IMR-90 (cell line): ENCODE data around the gene TMX1. TPM values are rescaled to one million over a fixed set of nuclear protein-coding genes. Genes with fewer than 3 reads are reported as not detected.

Experiments used
- ATAC-seq: fragments of 200-7000 bp; cut with Tn5 transposase; 2 replicates; pipeline ENCODE4 v1.9.1; 2020; ENCODE audit warnings: low read depth, mild to moderate bottlenecking, moderate library complexity
- BruUV-seq: library from RNA; stranded (reverse); fragments of 400-500 nt; replicated peaks from 2 replicates; lab custom pipeline; 2021; lab: Mats Ljungman, UMichigan
- CTCF ChIA-PET: fragments of 300-600 bp; formaldehyde crosslinking; extraction: SDS; loops from one replicate; lab custom pipeline; 2021; ENCODE audit warnings: antibody characterized with exemption; lab: Yijun Ruan, JAX
- POLR2A ChIA-PET: fragments of 300-600 bp; sonication (Branson Sonifier 250); formaldehyde crosslinking; loops from one replicate; lab custom pipeline; 2022; ENCODE audit warnings: antibody characterized with exemption; ENCODE audit not compliant: unreplicated experiment; lab: Charles Lee
- DNase-seq: peaks from one replicate; pipeline ENCODE4 v3.0.0; 2013
- H2AFZ ChIP-seq: replicated peaks from 2 replicates; pipeline ENCODE3; 2013; ENCODE audit warnings: low read length, mild to moderate bottlenecking; ENCODE audit not compliant: poor library complexity
- H2AK5ac ChIP-seq: 2 replicates; pipeline ENCODE4 v1.6.1; 2013; ENCODE audit warnings: low read depth, low read length, inconsistent platforms
- H2AK9ac ChIP-seq: replicated peaks from 2 replicates; pipeline ENCODE3; 2013; ENCODE audit warnings: mild to moderate bottlenecking, low read depth, low read length, moderate library complexity; ENCODE audit not compliant: poor library complexity
- H2BK120ac ChIP-seq: 2 replicates; pipeline ENCODE4 v1.6.1; 2013; ENCODE audit warnings: low read depth, low read length, inconsistent platforms
- H2BK15ac ChIP-seq: 3 replicates; pipeline ENCODE4 v1.6.1; 2013; ENCODE audit warnings: low read depth, low read length, inconsistent platforms
- H2BK20ac ChIP-seq: 2 replicates; pipeline ENCODE4 v1.6.1; 2013; ENCODE audit warnings: low read depth, mild to moderate bottlenecking, inconsistent platforms, low read length, moderate library complexity
- H2BK5ac ChIP-seq: 2 replicates; pipeline ENCODE4 v1.6.1; 2013; ENCODE audit warnings: mild to moderate bottlenecking, low read depth, low read length, inconsistent platforms; ENCODE audit not compliant: poor library complexity, severe bottlenecking
- H3K14ac ChIP-seq: replicated peaks from 2 replicates; pipeline ENCODE4 v1.6.1; 2013; ENCODE audit warnings: low read depth, low read length, inconsistent platforms
- H3K18ac ChIP-seq: 2 replicates; pipeline ENCODE4 v1.6.1; 2013; ENCODE audit warnings: low read depth, low read length, control low read depth
- H3K23ac ChIP-seq: 2 replicates; pipeline ENCODE4 v1.6.1; 2013; ENCODE audit warnings: low read depth, low read length, inconsistent platforms
- H3K27ac ChIP-seq: 2 replicates; pipeline ENCODE4 v1.5.1; 2013; ENCODE audit warnings: mild to moderate bottlenecking, control low read depth, low read length; ENCODE audit not compliant: insufficient read depth
- H3K27me3 ChIP-seq: 2 replicates; pipeline ENCODE4 v1.6.1; 2013; ENCODE audit warnings: low read length; ENCODE audit not compliant: control insufficient read depth, insufficient read depth
- H3K36me3 ChIP-seq: 2 replicates; pipeline ENCODE4 v1.6.1; 2013; ENCODE audit warnings: low read length, mixed read lengths; ENCODE audit not compliant: control insufficient read depth, insufficient read depth
- H3K4ac ChIP-seq: 2 replicates; pipeline ENCODE4 v1.6.1; 2013; ENCODE audit warnings: low read depth, low read length, inconsistent platforms
- H3K4me1 ChIP-seq: 2 replicates; pipeline ENCODE4 v1.6.1; 2013; ENCODE audit warnings: low read length, mixed read lengths; ENCODE audit not compliant: control insufficient read depth, insufficient read depth
- H3K4me2 ChIP-seq: 2 replicates; pipeline ENCODE4 v1.6.1; 2013; ENCODE audit warnings: low read depth, mild to moderate bottlenecking, control low read depth, low read length, moderate library complexity
- H3K4me3 ChIP-seq: 2 replicates; pipeline ENCODE4 v1.5.1; 2013; ENCODE audit warnings: low read depth, mild to moderate bottlenecking, control low read depth, low read length, moderate library complexity; ENCODE audit not compliant: insufficient read depth
- H3K56ac ChIP-seq: 2 replicates; pipeline ENCODE4 v1.6.1; 2013; ENCODE audit warnings: low read length, inconsistent platforms; ENCODE audit not compliant: insufficient read depth; ENCODE audit errors: extremely low read depth
- H3K79me1 ChIP-seq, 2 experiments: 2 replicates each; pipeline ENCODE4 v1.6.1; 2013; ENCODE audit warnings: low read length in 2 of 2, inconsistent platforms in 1 of 2, low read depth in 1 of 2
- H3K9ac ChIP-seq: 2 replicates; pipeline ENCODE4 v1.6.1; 2013; ENCODE audit warnings: low read depth, low read length, control low read depth
- H3K9me1 ChIP-seq: 2 replicates; pipeline ENCODE4 v1.6.1; 2013; ENCODE audit warnings: low read length, inconsistent platforms; ENCODE audit not compliant: insufficient read depth
- H3K9me3 ChIP-seq: 2 replicates; pipeline ENCODE4 v1.6.1; 2013; ENCODE audit warnings: low read length; ENCODE audit not compliant: control insufficient read depth, insufficient read depth
- H4K20me1 ChIP-seq: 2 replicates; pipeline ENCODE4 v1.6.1; 2013; ENCODE audit warnings: low read length, inconsistent platforms; ENCODE audit not compliant: insufficient read depth
- H4K5ac ChIP-seq: 2 replicates; pipeline ENCODE4 v1.6.1; 2013; ENCODE audit warnings: mild to moderate bottlenecking, low read depth, low read length, control low read depth
- H4K8ac ChIP-seq, 2 experiments: 2 replicates each; pipeline ENCODE4 v1.6.1; 2013; ENCODE audit warnings: low read depth in 2 of 2, low read length in 2 of 2, control low read depth in 1 of 2, inconsistent platforms in 1 of 2
- H4K91ac ChIP-seq: 2 replicates; pipeline ENCODE4 v1.6.1; 2013; ENCODE audit warnings: low read depth, low read length, inconsistent platforms; ENCODE audit not compliant: insufficient read depth
- POLR2A ChIP-seq: IDR thresholded peaks from 2 replicates; pipeline ENCODE4 v1.6.1; 2012; ENCODE audit warnings: mild to moderate bottlenecking, low read depth, low read length
- RCOR1 ChIP-seq: IDR thresholded peaks from 2 replicates; pipeline ENCODE4 v1.6.1; 2012; ENCODE audit warnings: mild to moderate bottlenecking, low read length, improper control_type of control experiment; ENCODE audit not compliant: insufficient replicate concordance
- RFX5 ChIP-seq: IDR thresholded peaks from 2 replicates; pipeline ENCODE4 v1.8.0; 2012; ENCODE audit warnings: low read depth, mild to moderate bottlenecking, low read length, moderate library complexity
- WGBS, 2 experiments: methylation state at CpG; one replicate each; pipeline versions ENCODE4 v1.1.5 to v1.1.7; 2013; ENCODE audit warnings: missing lambda C conversion rate in 2 of 2; ENCODE audit not compliant: insufficient read length in 1 of 2; ENCODE audit errors: extremely low coverage in 2 of 2; 5-methylcytosine and 5-hydroxymethylcytosine counted together
- dilution Hi-C: fragments of 300-500 bp; cut with HindIII; formaldehyde crosslinking; loops from one replicate; pipeline ENCODE4 v1.14.3; 2018; ENCODE audit warnings: low sequenced_read_pairs; ENCODE audit not compliant: unreplicated experiment
- in situ Hi-C: fragments of 300-500 bp; cut with MboI; formaldehyde crosslinking; loops from 3 replicates; pipeline ENCODE4 v1.14.3; 2019; ENCODE audit warnings: low sequenced_read_pairs, inconsistent platforms, mixed read lengths
- intact Hi-C: fragments of 100-400 bp; cut with micrococcal nuclease; formaldehyde crosslinking; loops from 2 replicates; pipeline ENCODE4 v1.10.0; 2022
- polyA plus RNA-seq, 3 experiments: library from polyadenylated mRNA; depleted of rRNA; stranded (reverse); fragments of >200 nt; gene quantifications; 2 replicates each; pipeline ENCODE4 v1.2.3, GENCODE V29; 2012; ENCODE audit warnings: low replicate concordance in 1 of 3
- total RNA-seq: library from RNA; depleted of rRNA; stranded (reverse); fragments of >200 nt; gene quantifications from 2 replicates; pipeline ENCODE4 v1.2.3, GENCODE V29; 2012

The TMX1 gene
- total and polyA plus RNA-seq, 2 of the 4 experiments (the other 2 are of a cell fraction) = 15.3 to 24.7 TPM

- Histone ChIP-seq H2AK9ac (no peak overlapping the region), H3K14ac (peak overlapping the region; percentile 79), H2AFZ (no peak overlapping the region), H3K9ac (no peak overlapping the region), H3K27ac (no peak overlapping the region), H4K20me1 (no peaks in the 10 kb centered on the region), H2BK15ac (peak overlapping the region; percentile 90; the same call in 2 of the 3 replicates), H3K4me1 (peaks cover 12% of the 10 kb centered on the region), H4K5ac (peak overlapping the region; percentile 58; the same call in 1 of the 2 replicates), H3K9me1 (peaks cover 14% of the 10 kb centered on the region), H3K4ac (peak overlapping the region; percentile 80), H3K4me3 (no peak overlapping the region), H4K8ac (peak overlapping the region; percentile 7 to 90; a peak in 2 of 4 replicates), H3K18ac (peak overlapping the region; percentile 76; the same call in 1 of the 2 replicates), H3K27me3 (no peaks in the 10 kb centered on the region), H3K79me1 (0 out of 4 replicates have a peak, but pooled peaks cover 0 to 3% of the 10 kb centered on the region in 2 experiments), H3K4me2 (no peak overlapping the region), H2BK20ac (peak overlapping the region; percentile 37), H2BK5ac (peak overlapping the region; percentile 80), H3K23ac (peak overlapping the region; percentile 54; the same call in 1 of the 2 replicates), H2BK120ac (peak overlapping the region; percentile 85), H3K56ac (no peak overlapping the region), H3K9me3 (no peaks in the 10 kb centered on the region), H4K91ac (peak overlapping the region; percentile 63), H2AK5ac (peak overlapping the region; percentile 76), H3K36me3 (no peaks in the 10 kb centered on the region)
- no TSS peak for BruUV-seq
- in situ Hi-C loops (loop anchor here (5.0 kb wide), 1 partner anchor 363 kb away; no protein-coding TSS in a partner anchor), intact Hi-C loops (no loop called here), dilution Hi-C loops (no loop called here)
- CTCF ChIA-PET = no interaction called here
- POLR2A ChIA-PET = no interaction called here
- ATAC-seq (no peak), DNase-seq (no peak)
- WGBS, 2 experiments = no CpG with 5 or more reads among the region's 6 CpGs
- TF ChIP-seq RCOR1 = no peak
- TF ChIP-seq RFX5 = no peak
- TF ChIP-seq POLR2A = no peak
Measured at GRCh38 chr14:51293912-51294389, 53.9 kb downstream of the TMX1 start.
